Nucleus accumbens (tissue), 56 donors: ENCODE results near the gene SMIM45.

Source experiments
- DNase-seq, 56 donors: peaks; one replicate each; lab custom pipeline; 2025; lab: John Stamatoyannopoulos, UW

The SMIM45 gene

DNA sequence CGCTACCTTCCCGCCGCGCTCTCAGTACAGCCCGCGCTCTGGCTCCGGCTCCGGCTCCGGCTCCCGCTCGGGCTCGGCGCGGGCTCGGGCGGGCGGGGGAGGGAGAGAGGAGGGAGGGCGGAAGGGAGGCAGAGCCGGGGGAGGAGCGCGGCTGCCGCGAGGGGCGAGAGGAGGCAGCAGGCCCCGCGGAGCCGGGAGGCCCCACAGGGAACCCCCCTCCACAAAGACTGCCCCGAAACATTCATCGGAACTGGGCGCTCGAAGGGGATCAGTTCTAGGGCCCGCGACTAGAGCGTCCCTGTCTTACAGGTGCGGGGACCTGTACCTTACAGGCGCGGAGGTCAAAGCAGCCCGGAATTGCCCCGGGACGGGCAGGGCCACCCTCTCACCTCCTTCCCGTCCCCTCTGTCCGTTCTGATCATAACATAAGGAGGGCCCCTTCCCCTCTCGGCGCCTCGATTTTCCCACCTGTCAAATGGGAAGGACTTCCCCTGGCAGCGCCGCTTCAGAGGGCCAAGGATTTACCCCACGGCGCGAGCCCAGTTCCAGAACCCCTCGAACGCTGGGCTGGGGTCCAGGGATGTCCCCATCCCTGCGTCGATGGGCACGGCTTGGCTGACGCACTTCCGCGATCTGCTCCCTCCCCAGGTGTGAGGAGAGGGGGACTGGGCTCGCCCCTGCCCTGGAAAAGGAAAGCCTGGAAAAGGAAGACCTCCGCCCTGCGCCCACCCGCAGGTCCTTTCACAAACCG lies 36.7 kb upstream of the SMIM45 start, which contains the start of gene SHISA8:
Gene SHISA8 (minus strand): TSS at position 40 of the 751 bp plus-strand sequence. CDS start 407 bp downstream, outside the sequence.
- DNase-seq, result peak in 2 of 56 donors; percentile 7 to 31

DNA sequence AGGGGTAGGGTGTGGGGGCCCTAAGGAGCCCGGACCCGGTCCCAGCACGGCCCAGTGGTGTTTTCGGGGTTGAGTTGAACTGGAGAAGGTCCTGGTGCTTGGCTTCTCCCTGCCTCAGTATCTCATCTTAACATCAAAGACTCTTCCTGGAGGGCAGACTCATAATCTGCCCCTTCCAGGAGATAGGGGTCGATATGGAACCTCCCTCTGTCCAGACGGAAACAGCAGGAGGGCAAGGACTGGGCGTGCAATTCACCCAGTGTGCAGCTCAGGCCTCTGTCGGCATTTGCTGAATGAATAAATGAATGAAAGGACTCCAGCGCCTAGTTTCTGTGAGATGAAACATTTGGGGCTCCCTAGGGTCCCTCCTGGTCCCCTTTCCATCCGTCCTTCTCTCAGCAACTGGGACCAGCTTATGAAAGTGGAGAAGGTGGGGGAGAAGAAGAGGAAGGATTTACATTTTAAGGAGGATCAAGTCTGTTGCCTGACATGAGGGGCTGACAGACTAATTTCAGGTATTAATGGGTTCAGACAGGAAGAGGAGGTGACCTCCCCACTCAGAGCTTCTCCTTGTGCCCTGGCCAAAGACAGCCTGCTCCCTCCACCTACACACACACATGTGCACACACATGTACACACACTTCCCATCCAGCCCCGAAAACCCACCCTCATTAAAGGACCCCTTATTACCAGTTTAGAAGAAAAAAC lies 36.0 kb upstream of the SMIM45 start:
- no peak for DNase-seq

DNA sequence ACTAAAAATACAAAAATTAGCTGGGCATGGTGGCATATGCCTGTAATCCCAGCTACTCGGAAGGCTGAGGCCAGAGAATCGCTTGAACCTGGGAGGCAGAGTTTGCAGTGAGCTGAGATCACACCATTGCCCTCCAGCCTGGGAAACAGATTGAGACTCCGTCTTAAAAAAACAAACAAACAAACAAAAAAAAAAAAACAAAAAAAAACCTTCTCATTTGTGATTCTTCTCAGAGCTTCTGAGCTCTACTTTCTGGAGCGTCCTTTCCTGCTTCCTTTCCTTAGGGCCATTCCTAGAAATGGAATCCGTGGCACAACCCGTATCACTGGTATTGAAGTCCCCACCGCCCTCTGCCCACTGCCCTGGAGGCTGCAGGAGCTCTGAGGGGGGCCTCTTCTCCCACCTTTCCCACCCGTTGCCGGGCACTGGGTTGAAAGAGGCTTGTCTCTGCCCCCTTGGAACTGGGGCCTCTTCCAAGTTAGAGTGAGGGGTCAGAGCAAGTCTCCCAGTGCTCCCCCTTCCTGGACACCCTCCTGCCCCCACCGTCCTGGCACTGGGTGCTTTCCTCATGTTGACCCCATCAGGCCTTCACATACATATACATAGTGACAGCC lies 35.1 kb upstream of the SMIM45 start:
- DNase-seq, result no peak

DNA sequence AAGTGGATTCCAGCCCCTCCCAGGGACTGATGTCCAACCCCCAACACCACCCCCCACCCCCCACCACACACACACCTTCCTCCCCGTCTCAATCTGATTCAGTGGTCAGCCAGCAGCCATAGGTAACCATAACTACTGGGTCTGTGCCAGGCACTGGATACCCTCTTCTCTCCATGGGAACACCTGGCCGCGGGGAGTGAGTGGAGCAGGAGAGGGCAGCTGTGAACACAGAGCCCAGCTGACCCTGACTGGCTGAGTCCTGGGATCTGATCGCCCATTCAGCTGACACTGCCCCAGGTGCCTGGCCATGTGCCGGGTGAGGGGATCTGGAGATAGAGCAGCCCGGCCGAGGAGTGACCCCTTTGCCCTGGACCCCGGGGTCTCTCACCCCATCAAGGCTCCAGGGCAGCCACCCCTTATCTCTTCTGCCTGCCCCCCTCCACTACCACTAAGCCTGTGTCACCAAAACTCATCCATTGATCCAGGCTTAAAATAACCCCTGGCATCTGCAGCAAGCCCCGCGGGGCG lies 34.5 kb upstream of the SMIM45 start:
- DNase-seq, result no peak

DNA sequence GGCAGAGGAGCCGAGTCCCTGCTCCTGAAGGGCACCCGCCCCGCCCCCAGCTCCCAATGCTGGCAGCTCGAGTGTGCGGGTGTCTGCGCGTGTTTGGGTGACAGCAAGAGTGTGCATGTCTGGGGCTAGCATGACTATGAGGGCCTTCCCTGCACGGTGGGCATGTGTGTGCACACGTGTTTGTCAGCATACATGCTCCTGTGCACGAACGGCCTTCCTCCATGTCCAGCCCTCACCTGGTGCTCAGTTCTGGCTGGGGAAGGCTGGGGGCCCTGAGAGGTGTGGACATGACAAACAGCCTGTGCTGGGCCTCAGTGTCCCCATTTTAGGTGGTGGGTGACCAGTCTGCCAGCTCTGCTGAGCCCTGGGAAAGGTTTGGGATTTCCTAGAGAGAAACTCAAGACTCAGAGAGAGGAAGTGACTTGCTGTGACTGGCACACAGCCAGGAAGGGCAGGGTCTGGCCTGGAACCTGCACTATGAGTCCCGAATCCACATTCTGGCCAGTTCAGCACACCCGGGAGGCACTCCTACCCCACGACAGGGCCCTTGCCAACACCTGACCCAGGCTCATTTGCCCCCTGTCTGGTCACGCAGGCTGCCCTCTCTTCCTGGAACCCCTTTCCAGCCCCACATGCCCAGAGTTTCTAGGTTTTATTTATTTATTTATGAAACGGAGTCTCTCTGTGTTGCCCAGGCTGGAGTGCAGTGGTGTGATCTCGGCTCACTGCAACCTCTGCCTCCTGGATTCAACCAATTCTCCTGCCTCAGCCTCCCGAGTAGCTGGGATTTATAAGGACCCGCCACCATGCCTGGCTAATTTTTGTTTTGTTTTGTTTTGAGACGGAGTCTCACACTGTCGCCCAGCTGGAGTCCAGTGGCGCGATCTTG lies 33.8 kb upstream of the SMIM45 start:
- peak in 9 of 56 donors; percentile 8 to 37 (median 19) for DNase-seq

DNA sequence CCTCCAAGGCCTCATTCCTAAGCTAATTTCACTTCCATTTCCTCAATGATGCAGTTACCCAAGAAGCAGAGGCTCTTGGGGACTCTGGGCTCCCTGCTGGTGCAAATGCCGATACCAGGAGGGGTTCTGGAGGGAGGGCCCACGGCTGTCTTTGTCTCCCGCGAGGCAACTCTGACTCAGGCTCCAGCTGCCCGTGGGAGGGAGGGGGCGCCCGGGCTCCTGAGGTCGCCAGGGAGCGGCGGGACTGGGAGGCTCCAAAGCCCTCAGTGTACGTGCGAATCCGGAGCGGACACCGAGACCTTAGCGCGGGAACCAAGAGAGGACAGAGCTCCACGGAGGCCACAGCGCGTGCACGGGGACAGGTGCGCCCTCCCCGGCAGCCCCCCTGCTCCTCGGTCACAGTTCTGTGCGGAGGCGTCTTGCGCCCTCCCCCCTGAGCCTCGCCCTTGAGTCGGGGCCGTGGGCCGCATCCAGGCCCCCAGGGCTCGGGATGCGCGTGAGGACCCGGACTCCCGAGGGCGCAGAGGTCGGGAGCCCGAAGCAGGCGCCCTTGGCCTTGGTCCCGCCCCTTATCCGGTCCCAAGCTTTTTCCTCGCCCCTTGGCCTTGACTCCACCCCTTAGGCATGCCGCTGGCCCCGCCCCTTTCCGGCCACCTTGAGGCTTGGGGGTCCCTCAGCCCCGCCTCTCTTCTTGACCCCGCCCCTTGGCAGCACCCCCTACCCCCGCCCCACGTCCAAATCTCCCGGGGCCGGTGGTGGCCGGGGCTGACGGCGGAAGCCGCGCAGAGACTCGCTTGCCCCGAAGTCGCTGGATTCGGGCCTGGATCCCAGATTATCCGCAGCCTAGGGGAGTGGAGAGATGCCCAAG lies 32.4 kb upstream of the SMIM45 start:
- peak in 13 of 56 donors; percentile 15 to 69 (median 28) for DNase-seq

DNA sequence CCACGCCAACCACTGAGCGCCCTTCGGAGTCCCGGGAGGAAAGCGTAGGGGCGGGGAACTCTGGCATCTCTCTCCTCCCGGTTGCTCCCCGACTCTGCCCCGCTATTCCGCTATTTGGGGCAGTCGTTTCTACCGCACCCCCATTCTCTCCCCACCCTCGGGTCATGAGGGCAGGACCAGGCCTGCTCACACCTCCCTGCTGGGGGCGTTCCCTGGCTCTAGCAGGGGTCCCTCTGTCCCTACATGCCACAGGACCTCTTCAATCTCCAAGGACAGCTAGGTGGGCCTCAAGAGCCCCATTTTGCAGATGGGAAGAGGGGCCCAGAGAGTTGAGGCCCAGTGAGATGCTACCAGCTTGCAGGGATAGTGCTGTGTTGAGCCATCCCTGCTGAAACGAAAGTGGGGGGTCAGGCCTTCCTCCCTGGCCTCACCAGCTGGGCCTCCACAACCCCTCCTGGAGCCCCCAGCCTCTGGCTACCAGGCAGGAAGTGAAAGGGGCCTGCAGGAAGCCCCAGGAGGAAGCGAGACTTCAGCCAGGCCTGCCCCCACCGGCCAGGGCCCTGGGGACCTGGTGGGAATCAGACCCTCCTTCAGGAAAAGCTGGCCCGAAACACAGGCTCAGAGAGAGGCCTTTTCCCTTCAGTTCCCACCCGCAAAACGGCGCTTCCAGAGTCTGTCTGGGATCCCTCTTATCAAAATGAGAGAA lies 31.5 kb upstream of the SMIM45 start:
- peak in 9 of 56 donors; percentile 7 to 53 (median 34) for DNase-seq

DNA sequence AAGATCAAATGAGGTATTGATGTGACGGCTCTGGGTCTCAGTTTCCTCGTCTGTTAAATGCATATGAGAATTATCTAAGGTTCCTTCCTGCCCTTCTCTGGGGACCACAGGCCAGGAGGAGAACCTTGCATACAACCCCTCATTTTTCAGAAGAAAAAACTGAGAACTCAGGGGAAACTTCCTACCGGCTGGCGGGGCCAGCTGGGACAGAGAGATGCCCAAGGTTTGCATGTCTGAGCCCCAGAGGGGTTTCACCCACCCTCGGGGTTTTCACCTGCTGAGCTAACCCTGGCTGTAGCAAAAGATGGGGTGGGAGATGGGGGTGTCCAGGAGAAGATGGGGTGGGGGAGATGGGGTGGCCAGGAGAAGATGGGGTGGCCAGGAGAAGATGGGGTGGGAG lies 29.6 kb upstream of the SMIM45 start:
- no peak for DNase-seq

DNA sequence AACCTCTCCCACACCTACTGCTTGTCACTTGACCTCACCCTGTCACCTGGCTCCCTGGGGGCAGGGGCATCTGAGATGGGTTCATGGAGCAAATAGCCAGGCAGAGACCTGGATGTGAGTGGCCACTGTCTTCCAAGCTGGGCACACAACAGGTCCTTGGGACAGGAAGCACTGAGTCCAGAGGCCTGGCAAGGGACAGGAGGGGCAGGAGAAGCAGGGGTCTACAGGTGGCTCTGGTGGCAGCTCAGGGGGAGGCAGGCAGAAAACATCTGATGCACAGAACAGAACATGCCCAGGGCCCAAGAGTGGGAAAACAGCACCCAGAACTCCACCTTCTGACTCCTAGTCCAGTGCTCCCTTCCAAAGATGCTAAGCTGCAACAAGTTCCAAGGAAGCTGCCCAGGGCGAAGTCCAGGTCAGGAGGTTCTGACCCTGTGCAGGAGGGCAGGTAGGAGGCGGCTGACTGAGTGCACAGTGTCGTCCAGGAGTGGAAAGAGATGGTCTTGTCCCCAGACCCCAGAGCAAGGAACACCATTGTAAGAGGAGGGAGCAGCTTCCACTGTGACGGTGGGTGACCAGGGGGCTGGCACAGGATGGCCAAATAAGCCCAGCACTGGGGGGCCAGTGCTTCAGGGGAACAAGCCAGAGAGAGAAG lies 28.9 kb upstream of the SMIM45 start:
- DNase-seq, result no peak

DNA sequence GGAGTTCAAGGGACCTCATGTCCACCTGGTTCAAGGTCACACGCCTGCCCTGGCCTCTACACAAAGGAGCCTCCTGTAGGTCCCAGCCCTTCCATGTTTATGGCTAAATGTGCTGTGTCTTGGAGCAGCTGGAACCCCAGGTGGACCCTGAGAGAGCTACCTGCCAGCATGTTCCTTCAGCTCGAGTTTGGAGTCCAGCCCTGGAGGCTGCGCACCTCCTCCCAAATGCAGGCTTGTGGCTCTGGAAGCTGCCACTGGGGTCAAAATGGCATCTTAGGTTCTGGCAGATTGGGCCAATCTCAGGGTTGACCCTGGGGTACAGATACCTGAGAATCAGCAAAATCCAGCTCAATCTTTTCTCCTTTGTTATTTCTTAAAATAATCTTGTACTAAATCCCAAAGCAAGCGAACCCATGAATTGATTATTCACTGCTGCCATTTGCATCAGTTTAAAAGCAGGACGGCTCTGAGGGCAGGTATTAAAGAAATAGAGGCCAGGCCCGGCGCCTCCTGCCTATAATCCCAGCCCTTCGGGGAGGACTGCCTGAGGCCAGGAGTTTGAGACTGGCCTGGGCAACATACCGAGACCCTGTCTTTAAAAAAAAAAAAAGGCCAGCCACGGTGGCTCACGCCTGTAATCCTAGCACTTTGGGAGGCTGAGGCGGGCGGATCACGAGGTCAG lies 28.2 kb upstream of the SMIM45 start:
- no peak for DNase-seq

DNA sequence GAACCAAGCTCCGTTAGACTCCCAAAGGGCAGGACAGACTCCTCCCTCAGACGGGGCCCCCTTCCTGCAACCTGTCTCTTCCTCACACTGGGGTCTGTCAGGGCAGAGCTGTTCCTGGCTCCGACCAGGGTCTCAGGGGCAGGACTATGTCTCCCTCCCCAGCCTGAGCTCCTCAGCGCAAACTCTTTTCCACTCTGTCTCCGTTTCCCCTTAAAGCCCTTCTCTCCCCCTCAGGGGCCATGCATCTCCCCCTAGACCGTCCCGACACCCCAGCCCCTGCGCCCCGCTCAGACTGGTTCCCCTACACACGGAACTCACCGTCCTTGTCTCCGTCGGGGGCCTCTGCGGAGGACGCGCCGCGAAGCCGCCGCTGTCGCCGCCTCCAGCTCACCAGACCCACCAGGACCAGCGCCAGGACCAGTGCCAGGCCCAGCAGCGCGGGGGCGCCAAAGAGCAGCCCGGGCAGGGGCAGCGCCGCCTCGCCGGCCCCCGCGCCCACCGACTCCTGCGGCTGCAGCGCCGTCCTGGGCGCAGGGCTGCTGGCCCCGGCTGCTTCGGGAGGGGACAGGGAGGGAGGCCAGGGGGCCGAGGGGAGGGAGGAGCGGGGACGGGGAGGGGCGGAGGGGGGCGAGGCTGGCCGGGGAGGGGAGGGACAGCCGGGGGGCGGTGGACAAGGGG lies 26.0 kb upstream of the SMIM45 start:
- DNase-seq, result peak in 10 of 56 donors; percentile 7 to 70 (median 16)

DNA sequence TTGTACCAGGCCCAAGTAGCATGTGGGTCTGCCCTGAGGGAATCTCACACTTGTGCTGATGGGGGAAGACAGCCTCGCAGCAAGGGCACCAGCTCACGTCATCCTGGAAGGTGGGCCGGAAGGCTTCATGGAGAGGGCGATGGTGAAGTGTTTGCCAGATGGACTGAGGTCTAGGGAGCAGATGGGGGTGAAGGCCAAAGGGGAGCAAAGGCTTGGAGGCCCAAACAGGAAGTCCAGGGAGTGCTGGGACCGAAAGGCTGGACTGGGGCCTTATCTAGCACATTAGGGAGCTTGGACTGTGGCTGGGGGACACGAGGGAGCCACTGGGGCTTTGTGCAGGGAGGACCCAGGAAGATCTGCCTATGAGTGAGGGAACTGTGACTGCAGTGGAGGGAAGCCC lies 24.1 kb upstream of the SMIM45 start:
- no peak for DNase-seq

DNA sequence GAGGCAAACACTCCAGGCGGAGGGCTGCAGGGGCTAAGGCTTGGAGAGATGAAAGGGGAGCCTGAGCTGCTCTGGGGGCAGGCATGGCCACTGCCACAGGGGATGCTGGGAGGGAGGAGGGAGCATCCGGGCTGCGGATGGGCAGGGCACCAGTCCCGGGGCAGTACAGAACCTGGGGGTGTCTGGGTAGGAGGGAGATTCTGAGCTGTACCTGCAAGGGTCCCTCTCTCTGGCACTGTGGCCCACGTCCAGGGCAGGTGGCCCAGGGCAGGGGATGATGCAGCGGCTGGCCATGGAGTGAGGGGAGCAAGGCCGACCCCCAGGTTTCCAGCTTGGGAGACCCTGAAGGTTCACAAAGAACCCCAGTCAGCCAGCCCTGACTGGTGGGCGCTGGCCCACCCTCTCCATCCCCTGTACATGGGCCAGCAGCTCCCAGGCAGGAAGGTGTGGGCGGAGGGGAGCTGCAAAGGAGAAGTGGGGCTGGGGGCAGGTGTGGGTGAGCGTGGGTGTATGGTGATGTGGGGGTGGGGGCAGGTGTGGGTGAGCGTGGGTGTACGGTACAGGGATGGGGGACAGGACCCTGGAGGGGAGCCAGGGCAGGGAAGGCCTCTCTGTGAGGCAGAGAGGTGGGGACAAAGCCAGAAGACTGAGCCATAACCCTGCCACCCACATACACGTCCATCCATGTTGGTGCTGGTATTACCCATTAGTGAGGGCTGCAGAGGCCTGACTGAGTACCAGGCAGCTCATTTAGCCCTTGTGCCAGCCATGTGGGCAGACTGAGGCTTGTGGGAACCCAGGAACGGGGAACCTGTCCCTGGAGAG lies 23.1 kb upstream of the SMIM45 start:
- no peak for DNase-seq

DNA sequence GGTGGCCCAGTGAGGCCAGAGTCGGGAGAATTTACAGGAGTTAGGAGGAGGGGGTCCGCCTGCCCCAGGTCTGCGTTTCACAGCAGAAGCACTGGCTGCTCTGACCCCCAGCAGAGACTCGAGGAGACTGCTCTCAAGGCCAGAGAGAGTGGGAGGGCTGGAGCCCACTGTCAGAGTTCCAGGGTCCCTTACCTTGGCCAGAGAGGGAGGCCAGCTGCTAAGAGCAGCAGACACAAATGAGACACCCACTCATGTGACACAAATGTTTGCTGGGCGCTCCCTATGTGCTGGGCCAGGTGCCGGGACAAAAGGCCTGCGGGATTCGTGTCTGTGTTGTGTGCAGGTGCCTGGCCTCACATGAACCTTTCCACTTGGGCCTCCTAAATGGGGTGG lies 22.5 kb upstream of the SMIM45 start:
- DNase-seq, result no peak

DNA sequence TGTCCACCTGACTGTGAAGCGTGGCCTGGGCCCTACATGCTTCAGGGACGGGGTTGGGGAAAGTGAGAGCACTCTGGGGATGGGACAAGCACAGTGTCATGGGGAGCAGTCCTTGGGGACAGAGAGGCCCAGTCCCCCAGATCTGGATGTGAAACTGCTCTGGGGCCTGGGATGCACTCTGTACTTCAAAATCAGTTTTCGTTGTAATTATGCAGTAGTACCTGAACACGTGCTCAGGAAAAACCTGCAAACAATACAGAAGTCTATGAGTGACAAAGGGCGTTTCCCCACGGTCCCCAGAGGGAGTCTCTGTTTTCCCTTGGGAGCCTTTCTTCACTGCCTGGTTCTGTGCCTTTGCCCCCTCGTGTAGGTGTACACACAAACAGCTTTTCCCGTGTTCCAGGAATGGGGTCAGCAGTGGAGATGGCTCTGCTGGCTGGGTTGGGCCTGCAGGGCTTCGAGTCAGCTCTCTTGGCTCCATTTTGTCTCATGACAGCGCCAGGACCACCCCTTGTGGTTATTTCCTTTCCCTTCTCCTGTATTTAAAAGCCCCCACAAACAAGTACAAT lies 20.2 kb upstream of the SMIM45 start:
- DNase-seq, result no peak

DNA sequence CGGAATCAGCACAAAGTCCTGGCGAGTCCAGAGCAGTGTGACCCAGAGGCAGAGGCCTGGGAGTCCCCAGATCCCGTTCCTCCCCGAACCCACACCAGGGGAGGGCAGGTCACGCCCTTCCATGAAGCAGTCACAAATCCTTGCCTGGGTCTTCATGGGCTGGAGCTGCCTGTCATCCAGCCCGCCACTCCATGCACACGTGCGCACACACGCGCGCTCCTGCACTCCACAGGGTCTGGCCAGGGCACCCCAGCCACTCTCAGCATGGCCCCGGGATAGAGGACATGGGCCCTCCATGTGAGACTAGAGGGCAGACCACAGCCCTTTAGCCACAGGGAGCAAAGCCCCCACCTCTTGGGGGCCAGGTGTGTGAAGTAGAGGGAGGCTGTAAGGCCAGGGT lies 19.6 kb upstream of the SMIM45 start:
- DNase-seq, result no peak
